GM12865 (cell line): ENCODE results near the gene BPIFB2.

Experiments
- DNase-seq: peaks from one replicate; pipeline ENCODE4 v3.0.0; 2010; ENCODE audit warnings: low read depth
- H3K4me3 ChIP-seq: 2 replicates; pipeline ENCODE4 v1.5.1; 2011; ENCODE audit warnings: mild to moderate bottlenecking, low read depth, low read length, control low read depth
- TF ChIP-seq, protein P1 (sequence below): IDR thresholded peaks from 2 replicates; pipeline ENCODE4 v1.5.1; 2011; ENCODE audit warnings: low read length, control low read depth, low read depth, inconsistent platforms; ENCODE audit not compliant: insufficient read depth; ENCODE audit errors: missing control alignments

The BPIFB2 gene

GRCh38 chr20:32983459-32984112 lies 23.9 kb upstream of the BPIFB2 start:
- DNase-seq, result no peak
- no peak overlapping the region for H3K4me3 ChIP-seq
- TF ChIP-seq, protein P1, sequence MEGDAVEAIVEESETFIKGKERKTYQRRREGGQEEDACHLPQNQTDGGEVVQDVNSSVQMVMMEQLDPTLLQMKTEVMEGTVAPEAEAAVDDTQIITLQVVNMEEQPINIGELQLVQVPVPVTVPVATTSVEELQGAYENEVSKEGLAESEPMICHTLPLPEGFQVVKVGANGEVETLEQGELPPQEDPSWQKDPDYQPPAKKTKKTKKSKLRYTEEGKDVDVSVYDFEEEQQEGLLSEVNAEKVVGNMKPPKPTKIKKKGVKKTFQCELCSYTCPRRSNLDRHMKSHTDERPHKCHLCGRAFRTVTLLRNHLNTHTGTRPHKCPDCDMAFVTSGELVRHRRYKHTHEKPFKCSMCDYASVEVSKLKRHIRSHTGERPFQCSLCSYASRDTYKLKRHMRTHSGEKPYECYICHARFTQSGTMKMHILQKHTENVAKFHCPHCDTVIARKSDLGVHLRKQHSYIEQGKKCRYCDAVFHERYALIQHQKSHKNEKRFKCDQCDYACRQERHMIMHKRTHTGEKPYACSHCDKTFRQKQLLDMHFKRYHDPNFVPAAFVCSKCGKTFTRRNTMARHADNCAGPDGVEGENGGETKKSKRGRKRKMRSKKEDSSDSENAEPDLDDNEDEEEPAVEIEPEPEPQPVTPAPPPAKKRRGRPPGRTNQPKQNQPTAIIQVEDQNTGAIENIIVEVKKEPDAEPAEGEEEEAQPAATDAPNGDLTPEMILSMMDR, result no peak

DNA sequence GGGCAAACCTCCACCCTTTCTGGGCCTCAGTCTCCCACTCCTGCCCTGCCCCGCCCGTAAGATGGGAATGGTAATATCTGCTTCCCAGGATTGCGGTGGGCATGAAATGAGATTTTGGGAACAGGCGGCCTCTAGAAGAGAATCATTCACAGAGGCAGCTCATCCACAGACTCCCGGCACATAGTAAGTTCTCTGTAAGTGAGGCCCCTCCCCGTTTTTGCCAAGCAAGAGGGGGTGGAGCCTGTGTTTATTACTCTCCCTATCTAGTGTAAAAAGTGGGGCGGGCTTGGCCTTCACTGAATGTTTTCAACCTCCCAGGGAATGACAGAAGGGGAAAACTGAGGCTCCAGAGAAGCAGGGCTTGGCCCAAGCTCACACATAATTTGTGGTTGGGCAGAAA lies 23.3 kb upstream of the BPIFB2 start:
- H3K4me3 ChIP-seq, result no peak overlapping the region
- DNase-seq, result no peak
- TF ChIP-seq, protein P1, result no peak

- H3K4me3 ChIP-seq, result no peak overlapping the region
- no peak for DNase-seq
- TF ChIP-seq, protein P1, result no peak
Measured at GRCh38 chr20:32984631-32985354, 22.7 kb upstream of the BPIFB2 start.

DNA sequence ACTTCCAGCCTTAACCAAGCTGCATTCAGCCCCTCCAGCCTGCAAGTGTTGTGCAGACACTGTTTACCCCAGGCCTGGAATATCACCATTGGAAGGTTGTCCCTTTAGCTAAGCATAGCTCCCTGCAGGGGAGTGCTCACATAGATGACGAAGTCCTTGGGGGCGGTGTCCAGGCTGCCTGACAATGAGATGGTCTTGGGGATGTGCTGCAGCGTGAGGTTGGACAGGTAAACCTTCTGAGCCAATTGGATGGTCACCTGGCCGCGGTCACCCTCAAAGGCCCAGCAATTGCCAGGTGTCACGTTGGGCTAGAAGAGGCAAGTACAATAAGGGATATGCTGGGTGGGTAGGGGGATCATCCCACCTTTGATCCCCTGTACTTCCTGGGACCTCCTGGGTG lies 21.9 kb upstream of the BPIFB2 start:
- TF ChIP-seq, protein P1, result no peak
- no peak for DNase-seq
- no peak overlapping the region for H3K4me3 ChIP-seq

DNA sequence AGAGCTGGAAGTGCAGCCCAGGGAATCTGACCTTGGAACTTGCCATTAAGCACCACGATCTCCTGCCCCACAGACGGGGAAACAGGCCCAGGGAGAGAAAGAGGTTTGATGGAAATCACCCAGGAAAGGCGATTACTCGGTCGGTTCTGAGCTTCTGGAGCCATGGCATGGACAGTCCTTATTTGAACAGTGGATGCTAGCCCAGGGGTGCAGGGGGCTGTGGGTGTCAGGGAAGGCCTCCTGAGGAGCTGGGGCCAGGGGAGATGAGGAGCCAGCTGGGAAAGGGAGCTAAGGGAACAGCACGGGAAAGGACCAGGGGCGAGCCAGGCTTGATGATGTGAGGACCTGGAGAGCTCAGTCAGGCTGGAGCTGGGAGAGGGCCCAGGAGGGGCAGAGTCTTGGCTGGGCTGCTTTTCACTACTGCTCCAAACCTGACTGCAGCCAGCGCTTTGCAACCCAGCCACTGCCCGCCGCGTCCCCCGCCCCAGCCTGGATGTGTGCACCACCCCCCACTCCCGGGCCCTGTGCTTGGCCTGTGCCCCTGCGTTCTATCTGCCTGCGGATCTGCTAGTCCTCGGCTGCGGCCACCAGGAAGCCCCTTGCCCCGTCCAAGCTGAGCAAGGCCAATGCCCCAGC lies 21.1 kb upstream of the BPIFB2 start:
- TF ChIP-seq, protein P1, result no peak
- no peak for DNase-seq
- H3K4me3 ChIP-seq, result no peak overlapping the region

DNA sequence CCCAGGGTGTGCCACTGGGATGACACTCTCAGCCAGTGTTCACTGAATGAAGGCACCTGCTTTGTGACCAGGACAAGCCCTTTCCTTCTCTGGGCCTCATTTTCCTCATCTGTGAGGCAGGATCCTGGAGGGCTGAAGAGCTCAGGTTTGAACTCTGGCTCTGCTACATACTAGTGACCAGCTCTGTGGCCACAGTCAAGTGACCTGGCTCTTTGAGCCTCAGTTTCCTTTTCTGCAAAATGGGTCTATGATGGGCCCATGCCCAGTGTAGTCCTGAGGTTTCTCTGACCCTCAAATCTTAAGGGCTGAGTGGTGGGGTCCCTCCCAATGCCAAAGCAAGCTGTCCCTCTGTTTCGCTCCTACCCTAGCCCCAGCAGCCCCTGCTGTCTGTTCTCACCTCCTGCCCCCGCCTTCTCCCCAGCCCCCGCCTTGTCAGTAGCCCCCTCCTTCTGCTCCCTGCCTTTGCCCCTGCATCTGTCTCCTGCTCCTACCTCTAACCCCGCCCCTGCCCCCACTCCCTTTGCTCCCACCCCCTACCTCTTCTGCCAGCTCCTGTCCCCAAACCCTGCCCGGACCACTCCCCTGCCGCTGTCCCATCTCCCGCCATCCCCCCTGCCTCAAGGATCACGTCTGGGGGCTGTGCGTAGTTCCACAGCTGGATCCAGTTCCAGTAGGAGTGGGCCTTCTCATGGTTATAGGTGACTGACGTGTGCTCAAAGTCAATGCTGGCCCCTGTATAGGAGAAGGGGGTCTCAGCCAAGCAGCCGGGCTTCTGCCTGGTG lies 20.3 kb upstream of the BPIFB2 start:
- H3K4me3 ChIP-seq, result no peak overlapping the region
- no peak for DNase-seq
- TF ChIP-seq, protein P1, result no peak
